Type B pancreatic cell (in vitro differentiated cells): ENCODE measurements around the gene SPAG16. TPM values are rescaled to one million over a fixed set of nuclear protein-coding genes. Genes with fewer than 3 reads are reported as not detected.

ENCODE experiments used
- DNase-seq: peaks from one replicate; pipeline ENCODE4 v3.0.0; 2021; ENCODE audit warnings: mixed read lengths; ENCODE audit not compliant: unreplicated experiment; ENCODE audit errors: extremely low spot score
- H3K27ac Mint-ChIP-seq: 2 replicates; pipeline ENCODE4 v1.8.0; 2021; ENCODE audit warnings: mild to moderate bottlenecking, mixed read lengths
- H3K27me3 Mint-ChIP-seq: 2 replicates; pipeline ENCODE4 v1.8.0; 2021; ENCODE audit warnings: mixed read lengths
- H3K36me3 Mint-ChIP-seq: 2 replicates; pipeline ENCODE4 v1.8.0; 2021; ENCODE audit warnings: mixed read lengths
- H3K4me1 Mint-ChIP-seq: one replicate; pipeline ENCODE4 v1.8.0; 2021; ENCODE audit warnings: mixed read lengths; ENCODE audit not compliant: unreplicated experiment
- H3K4me3 Mint-ChIP-seq: 2 replicates; pipeline ENCODE4 v1.8.0; 2021; ENCODE audit warnings: mild to moderate bottlenecking, mixed read lengths
- H3K9me3 Mint-ChIP-seq: 2 replicates; pipeline ENCODE4 v1.8.0; 2021; ENCODE audit warnings: mixed read lengths
- total RNA-seq: library from RNA; stranded (reverse); gene quantifications from 2 replicates; pipeline ENCODE4 v1.2.1, GENCODE V29; 2021; ENCODE audit warnings: low replicate concordance
- TF ChIP-seq, protein P1 (sequence below): fragments of 200-600 bp; sonication (generic); conservative IDR thresholded peaks from 2 replicates; pipeline ENCODE4 v1.5.0; 2021; ENCODE audit warnings: antibody characterized with exemption, mild to moderate bottlenecking

The SPAG16 gene
- total RNA-seq, 1 donor from 2014 or later: 54.8 TPM

GRCh38 chr2:213296270-213296669 is 12.0 kb downstream of the SPAG16 start:
- no peak overlapping the region for H3K27ac Mint-ChIP-seq

GRCh38 chr2:213306316-213306942 is 22.2 kb downstream of the SPAG16 start:
- H3K4me3 Mint-ChIP-seq: no peak overlapping the region
- H3K36me3 Mint-ChIP-seq: peaks cover 63% of the 10 kb centered on the region
- TF ChIP-seq, protein P1, sequence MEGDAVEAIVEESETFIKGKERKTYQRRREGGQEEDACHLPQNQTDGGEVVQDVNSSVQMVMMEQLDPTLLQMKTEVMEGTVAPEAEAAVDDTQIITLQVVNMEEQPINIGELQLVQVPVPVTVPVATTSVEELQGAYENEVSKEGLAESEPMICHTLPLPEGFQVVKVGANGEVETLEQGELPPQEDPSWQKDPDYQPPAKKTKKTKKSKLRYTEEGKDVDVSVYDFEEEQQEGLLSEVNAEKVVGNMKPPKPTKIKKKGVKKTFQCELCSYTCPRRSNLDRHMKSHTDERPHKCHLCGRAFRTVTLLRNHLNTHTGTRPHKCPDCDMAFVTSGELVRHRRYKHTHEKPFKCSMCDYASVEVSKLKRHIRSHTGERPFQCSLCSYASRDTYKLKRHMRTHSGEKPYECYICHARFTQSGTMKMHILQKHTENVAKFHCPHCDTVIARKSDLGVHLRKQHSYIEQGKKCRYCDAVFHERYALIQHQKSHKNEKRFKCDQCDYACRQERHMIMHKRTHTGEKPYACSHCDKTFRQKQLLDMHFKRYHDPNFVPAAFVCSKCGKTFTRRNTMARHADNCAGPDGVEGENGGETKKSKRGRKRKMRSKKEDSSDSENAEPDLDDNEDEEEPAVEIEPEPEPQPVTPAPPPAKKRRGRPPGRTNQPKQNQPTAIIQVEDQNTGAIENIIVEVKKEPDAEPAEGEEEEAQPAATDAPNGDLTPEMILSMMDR: no peak

More at GRCh38 chr2:213296270-213296669, 12.0 kb downstream of the SPAG16 start:
- no peak overlapping the region for H3K4me3 Mint-ChIP-seq
- no peaks in the 10 kb centered on the region for H3K4me1 Mint-ChIP-seq
- DNase-seq: no peak
- TF ChIP-seq, protein P1: no peak
- no peaks in the 10 kb centered on the region for H3K9me3 Mint-ChIP-seq
- H3K27me3 Mint-ChIP-seq: no peaks in the 10 kb centered on the region
- H3K36me3 Mint-ChIP-seq: peaks cover 42% of the 10 kb centered on the region

GRCh38 chr2:213315168-213315876 is 31.1 kb downstream of the SPAG16 start:
- Mint-ChIP-seq H3K4me1 (no peaks in the 10 kb centered on the region), H3K27me3 (no peaks in the 10 kb centered on the region), H3K27ac (no peak overlapping the region), H3K4me3 (no peak overlapping the region), H3K9me3 (no peaks in the 10 kb centered on the region), H3K36me3 (peaks cover 48% of the 10 kb centered on the region)
- DNase-seq: no peak
- TF ChIP-seq, protein P1: no peak

More at GRCh38 chr2:213306316-213306942, 22.2 kb downstream of the SPAG16 start:
- Mint-ChIP-seq H3K9me3 (peaks cover 23% of the 10 kb centered on the region), H3K27ac (no peak overlapping the region), H3K4me1 (no peaks in the 10 kb centered on the region), H3K27me3 (no peaks in the 10 kb centered on the region)
- no peak for DNase-seq

DNA sequence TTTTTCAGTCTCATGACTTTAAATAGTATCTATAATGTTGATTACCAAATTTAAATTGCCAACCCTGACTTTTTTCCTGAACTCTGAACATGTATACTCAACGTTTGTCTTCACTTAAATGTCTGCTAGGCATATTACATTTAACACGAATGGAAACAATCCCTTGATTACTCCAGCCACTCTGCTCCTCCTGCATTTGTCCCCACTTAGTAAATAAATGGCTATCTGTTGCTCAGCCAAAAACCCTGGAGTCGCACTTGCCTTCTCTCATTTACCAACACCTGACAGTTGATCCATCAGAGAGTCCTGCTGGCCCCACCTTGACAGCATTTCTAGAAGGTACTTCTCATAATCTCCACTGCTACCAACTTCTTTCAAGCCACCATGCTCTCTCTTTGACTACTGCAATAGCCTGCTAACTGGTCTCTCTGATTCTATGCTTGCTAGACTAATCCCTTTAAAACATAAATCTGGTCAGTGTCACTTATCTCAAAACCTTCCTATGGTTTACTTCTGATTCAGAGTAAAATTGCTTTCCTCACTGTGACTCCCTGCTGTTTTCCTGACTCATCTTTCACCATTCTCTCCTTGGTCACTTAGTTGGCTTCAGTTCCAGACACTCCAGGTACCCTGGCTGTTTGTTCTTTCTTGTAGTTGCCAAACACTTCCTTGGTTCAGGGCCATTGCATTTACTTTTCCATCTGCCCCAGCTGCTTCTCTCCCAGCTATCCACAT is 31.9 kb downstream of the SPAG16 start:
- TF ChIP-seq, protein P1: no peak
- H3K4me1 Mint-ChIP-seq: no peaks in the 10 kb centered on the region
- H3K9me3 Mint-ChIP-seq: no peaks in the 10 kb centered on the region
- H3K36me3 Mint-ChIP-seq: peaks cover 53% of the 10 kb centered on the region
- no peak for DNase-seq
- no peak overlapping the region for H3K27ac Mint-ChIP-seq
- no peak overlapping the region for H3K4me3 Mint-ChIP-seq
- no peaks in the 10 kb centered on the region for H3K27me3 Mint-ChIP-seq

DNA sequence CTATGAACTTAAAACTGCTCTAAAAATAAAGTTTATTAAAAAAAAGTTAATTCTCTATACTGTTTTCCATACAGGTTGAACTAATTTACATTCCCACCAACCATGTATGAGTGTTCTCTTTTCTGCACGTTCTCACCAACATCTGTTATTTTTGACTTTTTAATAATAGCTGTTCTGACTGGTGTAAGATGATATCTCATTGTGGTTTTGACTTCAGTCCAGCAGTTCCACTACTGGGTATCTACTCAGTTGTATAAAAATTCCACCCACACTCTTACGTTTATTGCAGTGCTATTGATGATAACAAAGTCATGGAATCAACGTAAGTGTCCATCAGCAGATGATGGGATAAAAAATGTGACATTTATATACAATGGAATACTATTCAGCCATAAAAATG is 33.7 kb downstream of the SPAG16 start:
- Mint-ChIP-seq H3K36me3 (peaks cover 53% of the 10 kb centered on the region), H3K27me3 (no peaks in the 10 kb centered on the region), H3K4me1 (no peaks in the 10 kb centered on the region), H3K9me3 (no peaks in the 10 kb centered on the region), H3K4me3 (no peak overlapping the region), H3K27ac (no peak overlapping the region)
- no peak for DNase-seq
- TF ChIP-seq, protein P1: no peak
